Hematopoietic multipotent progenitor cell treated with erythropoietin and hydrocortisone succinate and interleukin-3 and kit ligand, for 17 days (in vitro differentiated cells): ENCODE data around the gene RPA1.

Experiments used
- DNase-seq: peaks from one replicate; pipeline ENCODE4 v3.0.0-alpha.2; 2015; ENCODE audit warnings: low spot score

RPA1 gene

DNA sequence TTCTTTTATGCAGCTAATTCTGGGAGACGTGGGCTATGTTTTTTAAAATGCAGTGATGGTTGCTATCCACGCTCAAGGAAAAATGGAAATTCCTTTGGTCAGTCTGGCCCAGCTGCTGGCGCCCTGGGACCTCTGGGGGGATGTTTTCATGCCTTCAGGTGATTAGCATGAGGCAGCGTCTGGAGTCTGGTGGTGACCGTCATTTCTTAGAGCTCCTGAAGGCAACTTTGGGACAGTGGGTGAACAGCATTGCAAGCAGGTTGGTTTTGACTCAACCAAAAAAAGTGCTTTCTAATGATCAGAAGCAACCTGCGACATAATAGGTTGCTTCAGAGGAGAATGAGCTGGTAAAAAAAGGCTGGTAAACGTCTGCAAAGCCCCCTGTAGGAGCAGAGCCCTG, 82.3 kb downstream of the RPA1 start:
- DNase-seq, result no peak

DNA sequence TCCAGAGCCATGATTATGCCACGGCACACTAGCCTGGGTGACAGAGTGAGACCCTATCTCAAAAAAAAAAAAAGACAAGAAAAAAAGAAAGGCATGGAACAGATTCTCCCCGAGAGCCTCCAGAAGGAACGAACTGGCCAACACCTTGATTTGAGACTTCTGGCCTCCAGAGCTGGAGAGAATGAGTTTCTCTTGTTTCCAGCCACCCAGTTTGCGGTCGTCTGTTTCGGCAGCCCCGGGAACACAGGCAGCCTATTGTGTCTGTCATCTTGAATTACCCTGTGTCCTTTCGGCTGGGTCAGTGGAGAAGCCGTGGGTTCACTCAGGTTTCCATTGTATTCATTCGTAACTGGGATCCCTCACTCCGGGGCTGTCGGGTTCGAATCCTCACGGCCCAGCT, 83.9 kb downstream of the RPA1 start:
- DNase-seq, result no peak

DNA sequence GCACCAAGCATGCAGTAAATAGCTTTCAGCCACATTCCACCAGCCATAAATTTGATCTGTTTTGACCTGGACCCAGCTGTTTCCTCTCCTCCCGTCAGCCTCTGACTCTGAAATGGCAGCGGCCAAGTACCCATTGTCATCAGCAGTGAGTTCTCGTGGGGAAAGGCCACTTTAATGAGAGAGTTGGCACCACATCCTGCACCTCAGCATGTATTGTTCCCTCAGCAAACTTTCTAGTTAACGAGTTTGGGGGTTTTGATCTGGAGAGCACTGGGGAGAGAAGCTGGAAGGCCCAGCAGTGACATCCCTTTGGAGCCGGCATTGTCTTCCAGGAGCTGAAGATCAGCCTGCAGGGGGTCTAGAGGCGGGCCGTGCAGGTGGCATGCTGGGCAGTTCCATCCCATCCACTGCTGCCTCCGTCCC, 84.9 kb downstream of the RPA1 start:
- DNase-seq, result no peak

DNA sequence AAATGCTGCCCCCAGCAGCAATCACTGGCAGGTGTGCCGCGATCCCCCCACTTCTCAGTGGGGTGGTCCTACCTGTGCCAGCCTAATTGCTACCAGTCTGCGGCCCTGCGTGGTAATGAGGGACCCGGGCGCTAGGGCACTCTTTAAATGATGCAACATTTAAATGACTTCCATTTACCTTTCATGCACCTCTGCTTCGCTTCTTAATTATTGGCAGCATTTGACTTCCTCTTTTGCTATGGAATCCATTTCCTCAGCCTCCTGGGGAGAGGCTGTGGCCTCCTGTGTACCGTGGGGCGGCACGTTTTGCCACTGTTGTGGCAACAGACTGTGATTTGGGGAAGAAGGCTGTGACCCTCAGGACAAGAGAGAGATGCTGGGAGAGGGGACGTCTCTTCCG, 86.1 kb downstream of the RPA1 start:
- DNase-seq, result no peak

DNA sequence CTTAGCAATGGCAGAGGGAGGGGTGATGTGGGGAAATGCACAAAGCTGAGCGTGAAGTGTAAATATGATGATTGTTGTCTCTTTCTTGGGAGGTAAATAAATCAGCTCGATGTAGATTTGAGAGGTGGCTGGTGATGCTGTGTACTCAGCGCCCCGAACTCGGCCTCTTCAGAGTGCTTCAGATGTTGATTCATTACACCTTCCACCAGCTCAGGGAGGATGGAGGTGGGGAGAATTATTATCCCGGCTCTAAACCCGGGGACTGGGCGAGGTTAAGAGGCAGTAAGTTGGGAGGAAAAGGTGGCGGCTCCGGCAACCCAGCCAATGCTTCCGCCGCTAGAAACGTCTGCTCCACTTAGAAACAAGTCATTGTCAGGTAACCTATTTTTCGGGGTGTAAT, 86.5 kb downstream of the RPA1 start:
- no peak for DNase-seq

DNA sequence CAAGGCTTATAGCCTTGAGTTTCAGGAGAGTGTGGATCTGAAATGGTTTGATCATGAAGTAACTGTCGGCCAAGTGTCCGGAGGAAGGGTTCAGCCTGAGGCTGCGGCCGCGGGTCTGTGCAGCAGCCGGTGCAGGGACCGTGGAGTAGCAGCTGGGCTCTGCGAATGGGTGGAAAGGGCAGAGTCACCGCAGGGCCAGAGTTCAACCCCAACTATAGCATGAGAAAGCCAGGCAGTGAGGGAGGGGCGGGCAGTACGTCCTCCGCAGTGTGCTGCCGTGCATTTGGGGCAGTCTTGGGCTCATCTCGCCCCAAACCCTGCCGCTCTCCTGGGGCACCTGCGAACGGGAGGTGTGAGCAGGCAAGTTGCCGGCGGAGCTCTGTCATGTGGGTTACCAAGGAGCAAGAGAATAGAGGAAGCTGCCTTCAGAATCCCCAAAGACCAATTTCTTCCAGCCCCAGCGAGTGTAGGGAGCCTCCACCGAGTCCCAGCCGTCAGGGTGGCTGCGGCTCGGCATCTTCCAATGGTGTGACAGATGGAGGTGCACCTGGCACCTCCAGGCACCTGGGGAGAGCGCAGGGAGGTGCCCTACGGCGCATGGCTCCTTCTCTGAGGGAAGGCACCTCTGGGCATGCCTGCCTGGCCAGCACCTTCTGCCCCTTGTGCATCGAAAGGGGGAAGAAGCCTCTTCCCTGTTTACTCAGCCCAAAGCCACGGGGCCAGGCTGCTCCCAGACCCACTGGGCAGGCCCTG, 87.3 kb downstream of the RPA1 start:
- DNase-seq, result no peak

DNA sequence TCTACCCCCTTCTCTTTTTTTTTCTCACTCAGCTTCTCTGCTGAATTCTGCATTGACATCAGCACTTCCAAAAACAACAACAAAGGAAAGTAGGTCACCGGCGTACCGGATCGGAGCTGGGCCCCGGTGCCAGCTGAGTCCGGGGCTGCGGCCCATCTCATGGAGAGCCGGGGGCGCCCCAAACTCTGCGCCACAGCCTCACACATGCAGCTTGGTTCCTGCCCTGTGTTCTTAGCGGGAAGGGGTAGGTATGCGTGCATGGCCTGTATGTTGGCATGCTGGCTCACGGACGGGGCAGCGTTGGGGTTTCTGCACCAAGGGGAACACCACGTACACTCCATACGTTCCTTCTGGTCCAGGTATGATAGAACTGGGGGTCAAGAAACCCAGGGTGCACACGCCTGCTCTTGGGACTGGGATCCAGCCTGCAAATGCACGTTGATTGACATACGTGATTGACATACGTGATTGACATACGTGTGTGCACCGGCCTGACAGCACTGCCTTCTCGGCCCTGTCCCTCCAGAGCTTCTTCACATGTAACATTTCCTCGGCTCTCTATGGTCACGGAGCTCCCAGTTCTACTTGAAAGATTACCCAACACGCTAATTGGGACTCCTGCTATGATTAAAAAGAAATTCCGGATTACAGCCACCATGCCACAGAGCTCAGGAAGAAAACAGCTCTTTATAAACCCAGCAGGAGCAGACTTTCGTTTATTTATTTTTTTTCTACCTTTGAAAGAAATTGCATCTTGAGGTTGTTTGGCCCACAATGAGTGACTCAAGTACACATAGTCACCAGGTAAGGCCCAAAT, 88.7 kb downstream of the RPA1 start:
- DNase-seq, result no peak

DNA sequence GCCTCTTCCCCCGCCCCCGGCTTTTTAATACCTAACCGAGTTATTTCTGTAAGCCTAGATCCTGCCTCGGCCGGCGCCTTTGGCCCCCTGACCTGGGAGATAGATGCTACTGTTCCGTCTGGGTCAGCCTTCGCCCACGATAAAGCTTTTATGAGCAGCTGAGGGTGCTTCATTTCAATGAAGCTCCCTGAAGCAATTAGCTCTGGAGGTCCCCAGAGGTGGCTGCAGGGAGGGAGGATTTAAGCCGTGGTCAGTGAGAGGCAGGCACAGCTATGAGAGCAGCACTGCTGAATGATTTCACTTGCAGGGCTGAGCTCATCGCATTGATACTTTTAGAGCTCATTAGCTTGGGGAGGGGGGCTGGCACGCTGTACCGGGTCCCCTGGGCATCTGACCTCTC, 89.4 kb downstream of the RPA1 start:
- DNase-seq, result no peak

DNA sequence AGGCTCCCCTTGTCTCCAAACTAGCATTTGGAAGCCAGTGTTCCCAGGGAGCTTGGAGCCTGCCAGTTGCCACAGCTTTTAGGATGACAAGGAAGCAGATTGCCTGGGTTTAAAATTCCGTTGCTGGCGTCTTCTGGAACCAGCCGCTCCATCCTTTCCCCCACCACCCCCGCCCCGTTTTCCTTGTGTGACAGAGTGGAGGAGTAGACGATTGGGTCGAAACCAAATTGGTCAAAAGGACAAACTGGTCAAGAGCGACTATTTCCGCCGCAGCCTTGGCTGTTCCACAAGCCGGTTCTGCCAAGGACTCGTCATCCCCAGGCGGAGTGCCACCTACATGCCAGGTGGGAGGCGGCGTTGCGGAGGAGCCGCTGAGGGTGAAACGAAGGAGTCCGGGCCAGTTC, 91.1 kb downstream of the RPA1 start:
- DNase-seq, result no peak

DNA sequence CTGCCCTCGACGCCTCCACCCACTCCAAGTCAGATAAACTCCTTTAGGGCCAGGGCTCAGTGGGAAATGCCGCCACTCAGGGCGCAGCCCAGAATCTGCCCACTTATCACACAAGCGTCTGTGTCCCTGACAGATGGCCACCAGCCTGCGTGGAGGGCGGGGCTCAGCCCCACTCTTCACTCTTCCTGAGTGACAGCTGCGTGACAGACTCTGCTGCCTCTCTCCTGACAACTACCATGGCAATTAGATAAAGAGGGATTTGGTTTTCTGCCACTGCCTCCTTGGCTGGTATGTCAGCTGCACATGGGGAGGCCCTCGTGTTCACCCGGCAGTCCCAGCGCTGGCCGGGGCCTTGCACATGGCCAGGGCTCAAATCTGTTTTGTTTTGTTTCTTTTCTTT, 99.2 kb downstream of the RPA1 start:
- no peak for DNase-seq

DNA sequence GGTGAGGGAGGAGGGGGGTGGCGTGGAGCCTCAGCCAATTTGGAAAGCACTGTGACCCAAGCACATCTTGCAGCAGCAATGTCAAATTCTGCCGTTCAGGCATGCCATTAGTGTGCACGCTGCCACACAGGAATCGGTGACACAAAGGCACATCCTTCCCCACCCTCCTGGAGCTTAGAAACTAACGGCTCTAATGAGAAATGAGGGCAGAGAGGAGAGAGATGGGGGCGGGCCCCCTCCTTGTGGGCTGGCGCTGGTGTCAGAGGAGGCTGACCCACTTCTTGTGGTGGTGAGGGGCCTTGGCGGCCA, 100.5 kb downstream of the RPA1 start:
- DNase-seq, result no peak

DNA sequence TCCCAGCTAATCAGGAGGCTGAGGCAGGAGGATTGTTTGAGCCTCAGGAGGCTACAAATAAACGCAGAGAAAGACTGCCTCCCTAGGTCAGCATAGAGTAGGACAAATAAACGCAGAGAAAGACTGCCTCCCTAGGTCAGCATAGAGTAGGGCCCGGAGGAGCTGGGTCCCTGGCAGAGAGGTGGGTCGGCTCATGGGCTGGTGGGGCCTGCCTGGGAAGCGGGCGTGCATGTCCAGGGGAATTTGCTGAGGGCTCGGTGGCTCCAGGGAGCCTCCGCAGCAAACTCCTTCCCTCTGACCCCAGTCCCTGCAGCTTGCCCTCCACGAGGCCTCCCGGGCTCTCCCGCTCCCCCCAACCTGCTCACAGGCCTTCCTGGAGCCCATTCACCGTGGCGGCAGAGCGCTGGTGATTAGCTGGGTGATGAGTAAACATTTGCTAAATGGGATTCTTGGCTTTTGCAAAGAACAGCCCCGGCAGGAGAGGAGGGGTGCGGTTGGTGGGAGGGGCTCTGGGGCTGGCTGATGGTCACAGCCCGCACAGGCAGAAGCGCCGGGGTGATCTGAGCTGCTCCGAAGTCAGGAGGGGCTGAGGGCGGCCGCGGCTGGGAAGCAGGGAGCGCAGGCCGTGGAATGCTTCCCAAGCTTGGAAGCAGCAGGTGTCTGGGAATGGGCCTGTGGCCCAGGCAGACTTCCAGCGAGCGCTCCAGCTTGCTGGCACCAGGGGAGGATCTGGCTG, 102.2 kb downstream of the RPA1 start:
- no peak for DNase-seq

DNA sequence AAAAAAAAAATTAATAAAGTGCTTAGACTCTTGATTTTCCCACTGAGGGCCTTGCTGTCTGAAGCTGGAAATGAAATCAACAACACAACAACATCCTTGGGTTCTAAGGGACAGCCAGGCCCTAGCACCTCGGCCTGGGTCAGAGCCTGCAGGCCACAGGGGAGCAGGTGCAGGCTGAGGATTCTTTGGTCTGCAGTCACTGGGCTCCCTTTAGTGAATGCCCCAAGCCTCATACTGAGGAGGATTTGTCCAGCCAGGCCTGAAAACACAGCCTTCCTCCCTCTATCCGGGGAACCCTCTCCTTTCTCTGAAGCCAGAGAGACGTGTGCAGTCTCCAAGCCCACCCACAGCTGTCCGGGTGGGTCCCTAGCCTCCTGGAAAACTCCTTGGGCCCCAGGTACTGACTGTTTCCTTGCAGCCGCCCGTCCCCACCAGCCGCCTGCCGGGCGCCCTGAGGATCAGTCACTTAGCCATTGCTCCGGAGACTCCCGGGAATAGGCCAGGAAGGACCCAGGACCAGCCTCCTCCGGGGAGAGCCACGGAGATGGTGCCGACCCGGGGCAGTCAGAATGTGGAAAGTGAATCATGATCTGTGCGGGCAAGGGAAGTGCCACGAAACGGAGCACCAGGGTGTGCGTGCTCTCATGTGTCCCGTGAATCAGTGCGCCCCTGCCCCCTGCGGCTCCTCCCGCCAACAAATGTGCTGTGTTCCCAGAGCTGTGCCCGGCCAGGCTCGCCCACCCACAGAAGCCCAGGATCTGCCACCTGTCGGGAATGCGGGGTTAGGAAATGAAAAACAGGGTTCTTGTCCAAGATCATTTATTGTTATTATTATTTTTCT, 104.3 kb downstream of the RPA1 start:
- DNase-seq, result no peak

DNA sequence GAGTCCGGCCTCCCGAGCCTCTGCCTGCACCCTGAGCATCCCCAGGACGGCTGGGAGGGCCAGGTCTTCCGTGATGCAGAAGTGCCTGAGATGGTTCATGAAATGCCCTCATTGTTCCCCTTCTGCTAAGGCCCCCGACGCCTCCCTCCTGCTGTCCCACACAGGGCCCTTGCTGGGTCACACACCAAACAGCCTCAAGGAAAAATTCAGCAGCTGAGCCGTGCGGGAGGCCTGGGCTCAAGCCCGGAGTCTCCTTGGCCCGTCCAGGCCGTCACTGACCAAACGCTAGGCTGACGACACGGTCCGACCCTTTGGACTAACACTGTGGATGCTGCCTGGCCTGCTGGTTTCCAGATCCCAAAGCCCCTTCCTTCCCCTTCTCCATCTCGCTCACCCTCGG, 105.1 kb downstream of the RPA1 start:
- no peak for DNase-seq

DNA sequence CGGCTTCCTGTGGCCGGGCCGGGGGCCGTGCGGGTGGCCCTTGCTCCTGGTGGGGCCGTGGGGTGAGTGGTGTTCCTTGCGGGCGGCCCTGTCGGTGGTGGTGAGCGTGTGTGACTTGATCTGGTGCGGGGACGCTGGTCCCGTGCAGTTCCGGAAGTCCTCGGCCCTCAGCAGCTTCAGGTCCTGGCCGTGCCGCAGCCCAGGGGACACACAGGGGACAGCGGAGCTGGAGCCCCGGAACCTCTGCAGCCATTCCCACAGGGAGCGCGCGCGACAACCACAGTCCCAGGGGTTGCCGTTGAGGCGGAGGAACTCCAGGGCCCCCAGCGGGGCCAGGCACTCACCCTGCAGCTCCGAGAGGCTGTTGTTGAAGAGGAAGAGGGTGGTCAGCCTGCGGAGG, 107.0 kb downstream of the RPA1 start:
- no peak for DNase-seq

DNA sequence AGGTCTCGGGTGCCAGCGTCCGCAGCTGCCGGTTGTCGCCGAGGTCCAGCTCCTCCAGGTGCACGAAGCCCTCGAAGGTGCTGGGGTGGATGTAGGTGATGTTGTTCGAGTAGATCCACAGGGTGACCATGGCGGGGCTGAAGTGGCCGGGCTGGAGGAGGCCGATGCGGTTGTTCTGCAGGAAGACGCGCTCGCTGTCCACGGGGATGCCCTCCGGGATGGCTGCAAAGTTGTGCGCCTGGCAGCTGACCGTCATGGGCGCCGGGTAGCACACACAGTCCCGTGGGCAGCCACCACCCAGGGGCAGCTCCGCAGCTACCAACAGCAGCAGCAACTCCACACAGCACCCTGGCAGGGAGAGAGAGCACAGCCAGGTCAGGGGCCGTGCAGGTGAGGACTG, 107.7 kb downstream of the RPA1 start:
- no peak for DNase-seq

DNA sequence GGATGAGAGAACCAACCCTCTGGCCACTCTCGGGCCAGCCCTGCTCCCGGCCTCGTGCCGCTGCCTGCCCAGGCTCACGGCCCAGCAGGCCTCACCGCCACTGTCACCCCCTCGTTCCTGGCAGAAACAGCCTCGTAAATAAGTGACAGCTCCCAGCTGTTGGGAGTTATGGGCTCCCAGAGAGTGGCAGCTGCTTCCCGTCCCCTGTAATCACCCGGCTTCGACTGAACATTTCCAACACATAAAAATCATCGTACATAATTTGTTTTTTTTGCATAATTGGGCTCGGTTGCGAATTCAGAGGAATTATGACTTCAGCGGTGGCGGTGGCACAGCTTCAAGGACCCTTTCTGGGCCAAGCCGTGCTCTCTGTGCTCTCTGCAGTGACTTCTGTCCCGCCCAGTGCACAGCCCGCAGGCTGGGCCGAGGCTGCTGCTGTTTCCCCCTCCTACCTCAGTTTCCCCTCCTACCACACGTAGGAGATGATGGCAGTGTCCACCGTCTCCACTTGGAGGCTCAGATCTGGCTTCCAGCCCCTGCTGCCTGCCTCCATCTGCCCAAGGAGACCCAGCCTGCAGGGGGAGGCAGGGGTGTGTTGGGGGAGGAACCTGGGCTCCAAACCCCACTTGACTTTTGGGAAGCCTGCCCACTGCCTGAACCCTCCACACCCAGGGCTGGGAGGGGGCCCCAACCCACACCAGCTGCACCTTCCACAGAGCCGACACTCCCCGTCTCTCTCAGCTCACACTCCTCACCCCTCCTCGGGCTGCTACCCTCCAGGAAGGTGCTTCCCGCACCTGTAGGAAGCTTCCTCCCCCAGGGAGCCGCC, 110.4 kb downstream of the RPA1 start:
- DNase-seq, result no peak

DNA sequence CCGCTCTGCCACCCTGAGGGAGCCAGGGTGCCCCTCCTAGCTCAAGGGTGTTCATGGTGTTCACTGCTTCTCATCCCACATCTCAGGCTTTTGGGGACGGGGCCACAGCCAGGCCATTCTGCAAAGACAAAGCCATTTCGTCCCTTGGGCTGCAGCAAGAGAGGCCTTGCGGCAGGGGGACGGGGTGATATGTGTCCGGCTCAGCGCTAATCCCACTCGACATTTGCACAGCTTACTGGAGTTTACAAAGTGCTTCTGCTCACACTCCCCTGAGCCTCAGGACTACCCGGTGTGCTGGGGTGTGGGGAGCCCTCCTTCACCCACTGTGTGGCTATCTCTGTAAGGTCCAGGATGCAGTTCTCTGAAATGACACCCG, 111.0 kb downstream of the RPA1 start:
- no peak for DNase-seq

DNA sequence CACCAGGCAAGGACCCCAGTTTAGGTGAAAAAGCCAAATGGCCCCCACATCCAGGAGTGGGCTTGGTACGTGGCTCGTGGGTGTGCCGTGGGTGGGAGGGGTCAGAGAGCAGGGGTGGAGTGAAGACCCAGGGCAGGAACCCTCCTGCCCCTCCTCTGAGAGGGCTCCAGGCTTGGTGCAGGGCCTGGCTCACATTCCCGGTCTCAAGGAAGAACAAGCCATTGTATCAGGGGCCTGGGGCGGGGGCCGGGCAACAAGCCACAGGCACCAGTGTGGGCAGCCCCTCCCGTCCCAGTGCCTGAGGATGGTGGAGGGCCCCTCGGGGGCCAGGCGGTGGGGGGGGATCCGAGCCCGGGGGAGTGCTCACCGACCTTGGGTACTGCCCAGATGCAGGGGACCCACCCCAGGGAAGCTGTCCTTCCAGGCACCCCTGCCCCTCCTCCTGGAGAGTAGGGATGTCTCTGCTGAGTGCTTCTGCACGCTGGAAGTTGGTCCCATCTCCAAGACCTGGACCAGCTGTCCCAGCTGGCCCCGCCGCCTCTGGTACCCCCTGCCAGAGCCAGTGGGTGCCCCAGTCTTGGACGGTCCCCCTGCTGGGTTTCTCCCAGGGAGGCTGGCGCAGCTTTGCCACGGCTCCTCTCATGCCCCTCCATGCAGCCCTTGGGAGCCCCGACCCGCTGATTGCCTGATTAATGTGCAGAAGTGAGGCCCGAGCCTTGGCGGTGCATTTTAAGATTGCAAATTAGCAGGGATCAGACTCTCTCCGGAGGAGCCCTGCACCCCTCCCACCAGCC, 111.7 kb downstream of the RPA1 start:
- DNase-seq, result no peak

DNA sequence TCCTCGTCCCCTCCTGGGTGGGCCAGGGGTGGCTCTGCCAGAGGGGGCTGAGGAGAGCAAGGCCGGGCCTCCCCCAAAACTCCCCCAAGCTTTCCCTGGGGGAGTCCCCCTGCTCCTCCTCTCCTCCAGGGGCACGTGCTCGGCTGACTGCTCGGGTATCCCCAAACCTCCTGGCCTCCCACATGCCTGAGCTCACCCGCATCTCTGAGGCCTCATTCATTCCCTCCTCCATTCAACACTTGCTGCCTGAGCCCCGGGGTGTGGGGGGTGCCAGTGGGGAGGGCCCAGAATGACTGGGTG, 112.2 kb downstream of the RPA1 start:
- no peak for DNase-seq
